Panc1 (cell line): ENCODE measurements around the gene SLC22A3. TPM values are rescaled to one million over a fixed set of nuclear protein-coding genes. Genes with fewer than 3 reads are reported as not detected.

Experiments used
- ATAC-seq: fragments of 200-7000 bp; cut with Tn5 transposase; 2 replicates; pipeline ENCODE4 v1.9.1; 2020; ENCODE audit warnings: mild to moderate bottlenecking, moderate library complexity
- BruUV-seq: library from RNA; stranded (reverse); fragments of 400-500 nt; replicated peaks from 2 replicates; lab custom pipeline; 2021; lab: Mats Ljungman, UMichigan
- CTCF ChIA-PET: fragments of 300-600 bp; sonication (Branson Sonifier 250); formaldehyde crosslinking; loops from one replicate; lab custom pipeline; 2022; ENCODE audit warnings: antibody characterized with exemption; lab: Charles Lee
- POLR2A ChIA-PET: fragments of 300-600 bp; sonication (Branson Sonifier 250); formaldehyde crosslinking; loops from one replicate; lab custom pipeline; 2022; ENCODE audit warnings: antibody characterized with exemption; lab: Charles Lee
- DNase-seq: peaks from one replicate; pipeline ENCODE4 v3.0.0-alpha.2; 2010; ENCODE audit warnings: low read depth, low spot score
- H3K27ac ChIP-seq: 2 replicates; pipeline ENCODE4 v1.5.1; 2011; ENCODE audit warnings: mild to moderate bottlenecking, low read length, inconsistent platforms
- H3K27me3 ChIP-seq: fragments of 200-500 bp; sonication (Bioruptor generic); 2 replicates; pipeline ENCODE4 v1.6.0; 2014; ENCODE audit warnings: low read length, inconsistent platforms; ENCODE audit not compliant: control insufficient read depth, insufficient read depth
- H3K36me3 ChIP-seq: fragments of 200-500 bp; sonication (Bioruptor generic); 2 replicates; pipeline ENCODE4 v1.5.1; 2014; ENCODE audit warnings: inconsistent platforms, mild to moderate bottlenecking, low read length, moderate library complexity; ENCODE audit not compliant: control insufficient read depth, insufficient read depth
- H3K4me1 ChIP-seq: 2 replicates; pipeline ENCODE4 v1.5.1; 2011; ENCODE audit warnings: inconsistent platforms, mild to moderate bottlenecking, low read length, moderate library complexity; ENCODE audit not compliant: control insufficient read depth, insufficient read depth
- H3K4me3 ChIP-seq, 2 experiments: 2 replicates each; pipeline ENCODE4 v1.5.1; 2011 to 2012; ENCODE audit warnings: low read depth in 2 of 2, low read length in 2 of 2, mild to moderate bottlenecking in 2 of 2, inconsistent platforms in 1 of 2, moderate library complexity in 1 of 2
- H3K9me3 ChIP-seq: fragments of 200-500 bp; sonication (Bioruptor generic); 2 replicates; pipeline ENCODE4 v1.5.1; 2014; ENCODE audit warnings: low read depth, mild to moderate bottlenecking, inconsistent platforms, low read length, moderate library complexity; ENCODE audit not compliant: control insufficient read depth, insufficient read depth
- CTCF ChIP-seq: fragments of 450-650 bp; IDR thresholded peaks from 2 replicates; pipeline ENCODE4 v1.5.1; 2017; ENCODE audit warnings: mild to moderate bottlenecking
- POLR2AphosphoS5 ChIP-seq: IDR thresholded peaks from 2 replicates; pipeline ENCODE4 v1.6.1; 2012; ENCODE audit warnings: mild to moderate bottlenecking, low read depth, low read length, moderate library complexity
- REST ChIP-seq, 2 experiments: IDR thresholded peaks; 2 replicates each; pipeline ENCODE4 v1.6.1; 2011 to 2012; ENCODE audit warnings: low read depth in 2 of 2, control low read depth in 1 of 2, low read length in 1 of 2, mild to moderate bottlenecking in 1 of 2, moderate library complexity in 1 of 2; ENCODE audit not compliant: insufficient read depth in 1 of 2
- SIN3A ChIP-seq: IDR thresholded peaks from 2 replicates; pipeline ENCODE4 v1.6.1; 2012; ENCODE audit warnings: low read depth, mild to moderate bottlenecking, low read length, moderate library complexity, borderline replicate concordance; ENCODE audit not compliant: insufficient read depth
- TCF7L2 ChIP-seq: IDR thresholded peaks from 2 replicates; pipeline ENCODE4 v1.6.1; 2011; ENCODE audit warnings: mild to moderate bottlenecking, low read depth, low read length, inconsistent platforms
- in situ Hi-C: cut with HindIII; loops from 2 replicates; pipeline ENCODE4 v1.10.0; 2016; ENCODE audit warnings: low sequenced_read_pairs, low pct_unique_long_range_greater_than_20kb
- intact Hi-C: fragments of 100-400 bp; cut with micrococcal nuclease; formaldehyde crosslinking; loops from one replicate; pipeline ENCODE4 v1.10.0; 2022; ENCODE audit not compliant: unreplicated experiment
- total RNA-seq: library from RNA; stranded (reverse); gene quantifications from one replicate; pipeline ENCODE4 v1.2.1, GENCODE V29; 2021; ENCODE audit not compliant: unreplicated experiment

The SLC22A3 gene
- total RNA-seq, 1 experiment from 2014 or later: not detected

GRCh38 chr6:160431226-160431625, 83.0 kb downstream of the SLC22A3 start:
- TF ChIP-seq CTCF (no peak), SIN3A (no peak), TCF7L2 (no peak), POLR2AphosphoS5 (no peak), REST (IDR thresholded peaks at IDR 0.05; ENCODE audit: insufficient read depth in 1 of 2, low read depth in 2 of 2, low read length in 1 of 2) (no peak)
- intact Hi-C loops (no loop called here), in situ Hi-C loops (no loop called here)
- no peak overlapping the region for H3K4me3 ChIP-seq
- H3K27me3 ChIP-seq: no peaks in the 10 kb centered on the region
- no peaks in the 10 kb centered on the region for H3K36me3 ChIP-seq
- ChIA-PET POLR2A (no interaction called here), CTCF (interaction anchor here (0.6 kb wide), 1 partner anchor 79 kb away, joined by 5 read pairs; no protein-coding TSS in a partner anchor)
- H3K9me3 ChIP-seq: no peaks in the 10 kb centered on the region
- DNase-seq (no peak), ATAC-seq (no peak)
- no peaks in the 10 kb centered on the region for H3K4me1 ChIP-seq
- no TSS peak for BruUV-seq
- H3K27ac ChIP-seq: no peak overlapping the region

- intact Hi-C loops: no loop called here
- POLR2A ChIA-PET: no interaction called here
- in situ Hi-C loops: no loop called here
- Histone ChIP-seq H3K27me3 (no peaks in the 10 kb centered on the region), H3K27ac (no peak overlapping the region), H3K9me3 (no peaks in the 10 kb centered on the region), H3K4me3 (no peak overlapping the region), H3K36me3 (no peaks in the 10 kb centered on the region), H3K4me1 (no peaks in the 10 kb centered on the region)
- DNase-seq: no peak
- no TSS peak for BruUV-seq
- CTCF ChIA-PET: no interaction called here
- ATAC-seq: no peak
- TF ChIP-seq TCF7L2 (no peak), REST (IDR thresholded peaks at IDR 0.05; ENCODE audit: insufficient read depth in 1 of 2, low read depth in 2 of 2, low read length in 1 of 2) (no peak), POLR2AphosphoS5 (no peak), SIN3A (no peak), CTCF (no peak)
These were observed 83.7 kb downstream of the SLC22A3 start for GRCh38 chr6:160431791-160432404.
